H9 (cell line): ENCODE measurements around the gene SEC61B. TPM values are rescaled to one million over a fixed set of nuclear protein-coding genes. Genes with fewer than 3 reads are reported as not detected.

Source experiments
- DNase-seq: peaks from one replicate; pipeline ENCODE4 v3.0.0-alpha.2; 2017
- H2AFZ ChIP-seq: one replicate; pipeline ENCODE4 v1.6.1; 2013; ENCODE audit warnings: mild to moderate bottlenecking, low read length, control low read depth, moderate library complexity
- H2AK5ac ChIP-seq: 2 replicates; pipeline ENCODE4 v1.6.1; 2013; ENCODE audit warnings: low read length, control low read depth, mixed read lengths; ENCODE audit not compliant: insufficient read length
- H2BK120ac ChIP-seq: one replicate; pipeline ENCODE4 v1.6.1; 2013; ENCODE audit warnings: low read depth, mild to moderate bottlenecking, low read length, control low read depth, inconsistent platforms; ENCODE audit not compliant: poor library complexity, severe bottlenecking
- H2BK12ac ChIP-seq: 2 replicates; pipeline ENCODE4 v1.6.1; 2013; ENCODE audit warnings: low read length, control low read depth, mixed read lengths, low read depth; ENCODE audit not compliant: insufficient read length
- H2BK15ac ChIP-seq: 2 replicates; pipeline ENCODE4 v1.6.1; 2013; ENCODE audit warnings: low read depth, low read length, control low read depth
- H2BK20ac ChIP-seq: one replicate; pipeline ENCODE4 v1.6.1; 2013; ENCODE audit warnings: low read depth, mild to moderate bottlenecking, low read length, control low read depth, inconsistent platforms; ENCODE audit not compliant: poor library complexity, severe bottlenecking
- H2BK5ac ChIP-seq: 2 replicates; pipeline ENCODE4 v1.6.1; 2013; ENCODE audit warnings: low read length, control low read depth, mixed read lengths; ENCODE audit not compliant: insufficient read length
- H3K14ac ChIP-seq: 2 replicates; pipeline ENCODE4 v1.6.1; 2013; ENCODE audit warnings: low read length, control low read depth; ENCODE audit not compliant: insufficient read depth
- H3K18ac ChIP-seq: 2 replicates; pipeline ENCODE4 v1.6.1; 2013; ENCODE audit warnings: low read depth, mild to moderate bottlenecking, mixed read lengths, low read length, control low read depth; ENCODE audit not compliant: insufficient read length
- H3K23ac ChIP-seq: 2 replicates; pipeline ENCODE4 v1.6.1; 2013; ENCODE audit warnings: low read length, control low read depth, mixed read lengths, low read depth; ENCODE audit not compliant: insufficient read length
- H3K23me2 ChIP-seq: 2 replicates; pipeline ENCODE4 v1.6.1; 2013; ENCODE audit warnings: low read depth, mild to moderate bottlenecking, mixed read lengths, low read length, control low read depth; ENCODE audit not compliant: insufficient read length, poor library complexity, severe bottlenecking
- H3K27ac ChIP-seq: 2 replicates; pipeline ENCODE4 v1.5.1; 2013; ENCODE audit warnings: low read length, control low read depth, mixed read lengths, low read depth; ENCODE audit not compliant: insufficient read length
- H3K27me3 ChIP-seq: 2 replicates; pipeline ENCODE4 v1.6.1; 2013; ENCODE audit warnings: low read length, control low read depth, inconsistent platforms; ENCODE audit not compliant: insufficient read depth
- H3K4ac ChIP-seq: 2 replicates; pipeline ENCODE4 v1.6.1; 2013; ENCODE audit warnings: low read depth, mild to moderate bottlenecking, control low read depth, inconsistent platforms, low read length, moderate library complexity
- H3K4me1 ChIP-seq: 2 replicates; pipeline ENCODE4 v1.6.1; 2013; ENCODE audit warnings: low read length, control low read depth, inconsistent platforms; ENCODE audit not compliant: insufficient read depth
- H3K4me2 ChIP-seq: 2 replicates; pipeline ENCODE4 v1.6.1; 2013; ENCODE audit warnings: low read length, control low read depth, mixed read lengths; ENCODE audit not compliant: insufficient read length, insufficient read depth
- H3K56ac ChIP-seq: 2 replicates; pipeline ENCODE4 v1.6.1; 2013; ENCODE audit warnings: low read depth, mild to moderate bottlenecking, mixed read lengths, low read length, control low read depth; ENCODE audit not compliant: insufficient read length
- H3K79me1 ChIP-seq: 2 replicates; pipeline ENCODE4 v1.6.1; 2013; ENCODE audit warnings: low read depth, mild to moderate bottlenecking, moderate library complexity, low read length, control low read depth, inconsistent platforms; ENCODE audit not compliant: insufficient read depth, poor library complexity, severe bottlenecking
- H3K79me2 ChIP-seq: 2 replicates; pipeline ENCODE4 v1.6.1; 2013; ENCODE audit warnings: low read length, control low read depth, inconsistent platforms; ENCODE audit not compliant: insufficient read depth
- H3K9ac ChIP-seq: 2 replicates; pipeline ENCODE4 v1.6.1; 2013; ENCODE audit warnings: low read length, control low read depth, mixed read lengths; ENCODE audit not compliant: insufficient read length; ENCODE audit errors: extremely low read depth
- H3K9me3 ChIP-seq: one replicate; pipeline ENCODE4 v1.6.1; 2013; ENCODE audit warnings: low read depth, low read length, inconsistent platforms; ENCODE audit not compliant: control insufficient read depth
- H3T11ph ChIP-seq: one replicate; pipeline ENCODE4 v1.6.1; 2013; ENCODE audit warnings: mild to moderate bottlenecking, low read length, control low read depth, inconsistent platforms
- H4K20me1 ChIP-seq: one replicate; pipeline ENCODE4 v1.6.1; 2013; ENCODE audit not compliant: control insufficient read depth, insufficient read length, insufficient read depth
- H4K5ac ChIP-seq: 2 replicates; pipeline ENCODE4 v1.6.1; 2013; ENCODE audit warnings: low read depth, mild to moderate bottlenecking, mixed read lengths, low read length, control low read depth; ENCODE audit not compliant: insufficient read length
- H4K8ac ChIP-seq: replicated peaks from 2 replicates; pipeline ENCODE4 v1.6.1; 2013; ENCODE audit warnings: low read length, control low read depth, mixed read lengths, low read depth; ENCODE audit not compliant: insufficient read length
- H4K91ac ChIP-seq: 2 replicates; pipeline ENCODE4 v1.6.1; 2013; ENCODE audit warnings: low read depth, mild to moderate bottlenecking, moderate library complexity, mixed read lengths, low read length, control low read depth; ENCODE audit not compliant: insufficient read length
- H3K27ac Mint-ChIP-seq, 3 experiments: 2 replicates in 2 of 3; 3 replicates in 1 of 3; pipeline ENCODE4 v1.8.0; 2020 to 2021; ENCODE audit warnings: mixed read lengths in 3 of 3, mild to moderate bottlenecking in 1 of 3, moderate library complexity in 1 of 3
- H3K27me3 Mint-ChIP-seq: 2 replicates; pipeline ENCODE4 v1.8.0; 2021; ENCODE audit warnings: low read depth, mild to moderate bottlenecking, moderate library complexity, mixed read lengths
- H3K36me3 Mint-ChIP-seq, 3 experiments: 2 replicates in 2 of 3; 3 replicates in 1 of 3; pipeline ENCODE4 v1.8.0; 2020 to 2021; ENCODE audit warnings: low read depth in 3 of 3, mixed read lengths in 3 of 3; ENCODE audit not compliant: insufficient read depth in 1 of 3
- H3K4me1 Mint-ChIP-seq, 2 experiments: 2 replicates each; pipeline ENCODE4 v1.8.0; 2020; ENCODE audit warnings: mixed read lengths in 2 of 2
- H3K4me3 Mint-ChIP-seq, 2 experiments: 2 replicates in 1 of 2; 3 replicates in 1 of 2; pipeline ENCODE4 v1.8.0; 2020 to 2021; ENCODE audit warnings: mild to moderate bottlenecking in 2 of 2, mixed read lengths in 2 of 2, moderate library complexity in 1 of 2
- H3K9me3 Mint-ChIP-seq, 2 experiments: 2 replicates in 1 of 2; 3 replicates in 1 of 2; pipeline ENCODE4 v1.8.0; 2020; ENCODE audit warnings: mild to moderate bottlenecking in 2 of 2, mixed read lengths in 2 of 2, moderate library complexity in 1 of 2
- CTCF ChIP-seq: fragments of 200-600 bp; sonication (generic); conservative IDR thresholded peaks from 3 replicates; pipeline ENCODE4 v1.8.0; 2021; ENCODE audit warnings: antibody characterized with exemption, mild to moderate bottlenecking
- WGBS: extraction: QIAGEN DNeasy Blood & Tissue Kit; methylation state at CpG from one replicate; pipeline ENCODE4 v1.1.7; 2013; ENCODE audit warnings: missing lambda C conversion rate, low lambda C conversion rate, mixed read lengths; ENCODE audit not compliant: insufficient read length; ENCODE audit errors: extremely low coverage; 5-methylcytosine and 5-hydroxymethylcytosine counted together
- total RNA-seq: library from RNA; stranded (reverse); gene quantifications from 2 replicates; pipeline ENCODE4 v1.2.1, GENCODE V29; 2021

SEC61B gene
- total RNA-seq, 1 experiment from 2014 or later, result 142 TPM

DNA sequence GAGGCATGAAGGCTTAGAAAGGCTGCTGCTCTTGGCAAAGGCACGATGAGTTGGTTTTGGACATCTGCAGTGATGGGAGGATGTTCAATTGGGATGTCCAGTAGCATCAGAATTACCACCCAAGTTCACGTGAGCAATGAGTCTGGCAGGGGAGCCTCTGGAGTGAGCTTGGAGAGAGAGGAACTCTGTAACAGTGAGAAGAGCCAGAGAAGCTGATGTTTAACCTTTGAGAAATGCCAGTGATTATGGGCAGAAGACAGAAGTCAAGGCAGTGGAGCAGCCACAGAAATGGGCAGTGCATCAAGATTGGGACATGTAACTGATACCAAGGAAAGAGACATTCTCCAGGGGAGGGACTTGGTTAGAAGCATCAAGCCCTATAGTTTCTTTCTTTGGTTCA, 39.8 kb downstream of the SEC61B start:
- Mint-ChIP-seq H3K27ac (peak overlapping the region in 1 of 3 experiments; percentile 25; a peak in 1 of 7 replicates), H3K27me3 (no peaks in the 10 kb centered on the region), H3K36me3 (no peaks in the 10 kb centered on the region), H3K4me1 (peaks cover 4 to 12% of the 10 kb centered on the region in 2 experiments), H3K9me3 (no peaks in the 10 kb centered on the region), H3K4me3 (no peak overlapping the region)
- no peak overlapping the region for H3K14ac ChIP-seq
- no peak overlapping the region for H4K8ac ChIP-seq
- no peak overlapping the region for H3K4me2 ChIP-seq
- no peak overlapping the region for H3K18ac ChIP-seq
- DNase-seq, result no peak
- H3K9me3 ChIP-seq, result no peaks in the 10 kb centered on the region
- no peaks in the 10 kb centered on the region for H4K20me1 ChIP-seq
- no peak overlapping the region for H2AK5ac ChIP-seq
- H3K79me2 ChIP-seq, result no peaks in the 10 kb centered on the region
- no peak overlapping the region for H3K4ac ChIP-seq
- H3K79me1 ChIP-seq, result no peaks in the 10 kb centered on the region
- no peaks in the 10 kb centered on the region for H3K27me3 ChIP-seq
- no peak overlapping the region for H2BK5ac ChIP-seq
- no CpG with 5 or more reads among the region's 2 CpGs for WGBS
- H3T11ph ChIP-seq, result no peak overlapping the region
- no peak overlapping the region for H3K27ac ChIP-seq
- no peak for TF ChIP-seq CTCF
- H3K56ac ChIP-seq, result no peak overlapping the region
- no peak overlapping the region for H3K23ac ChIP-seq
- H4K5ac ChIP-seq, result no peak overlapping the region
- no peak overlapping the region for H2BK20ac ChIP-seq
- no peak overlapping the region for H2BK15ac ChIP-seq
- H2BK12ac ChIP-seq, result no peak overlapping the region
- no peak overlapping the region for H4K91ac ChIP-seq
- H2BK120ac ChIP-seq, result no peak overlapping the region
- H3K4me1 ChIP-seq, result no peaks in the 10 kb centered on the region
- H2AFZ ChIP-seq, result no peak overlapping the region
- H3K23me2 ChIP-seq, result no peaks in the 10 kb centered on the region
- H3K9ac ChIP-seq, result no peak overlapping the region
